T-helper 1 cell treated with Interleukin-12 subunit alpha and Interleukin-12 subunit beta and Interleukin-4 antibody, amounts not matched to agents 30 μg/mL and 1 μg/mL, for 36 hours (primary cell): Measurements from ENCODE around the gene NBPF3.
"Not testable (repeated sequence)": the region's sequence is repeated elsewhere in the genome, so short reads cannot be mapped to it uniquely, and the experiment has no call there.

Source experiments
- H3K27ac Mint-ChIP-seq: one replicate; pipeline ENCODE4 v1.8.0; 2021; ENCODE audit warnings: mild to moderate bottlenecking, mixed read lengths
- H3K27me3 Mint-ChIP-seq: one replicate; pipeline ENCODE4 v1.8.0; 2021; ENCODE audit warnings: low read depth, mixed read lengths
- H3K36me3 Mint-ChIP-seq: one replicate; pipeline ENCODE4 v1.8.0; 2021; ENCODE audit warnings: low read depth, mixed read lengths
- H3K4me1 Mint-ChIP-seq: one replicate; pipeline ENCODE4 v1.8.0; 2021; ENCODE audit warnings: low read depth, mixed read lengths
- H3K4me3 Mint-ChIP-seq: one replicate; pipeline ENCODE4 v1.8.0; 2021; ENCODE audit warnings: mild to moderate bottlenecking, moderate library complexity, mixed read lengths
- H3K9me3 Mint-ChIP-seq: one replicate; pipeline ENCODE4 v1.8.0; 2021; ENCODE audit warnings: mixed read lengths

The NBPF3 gene, protein sequence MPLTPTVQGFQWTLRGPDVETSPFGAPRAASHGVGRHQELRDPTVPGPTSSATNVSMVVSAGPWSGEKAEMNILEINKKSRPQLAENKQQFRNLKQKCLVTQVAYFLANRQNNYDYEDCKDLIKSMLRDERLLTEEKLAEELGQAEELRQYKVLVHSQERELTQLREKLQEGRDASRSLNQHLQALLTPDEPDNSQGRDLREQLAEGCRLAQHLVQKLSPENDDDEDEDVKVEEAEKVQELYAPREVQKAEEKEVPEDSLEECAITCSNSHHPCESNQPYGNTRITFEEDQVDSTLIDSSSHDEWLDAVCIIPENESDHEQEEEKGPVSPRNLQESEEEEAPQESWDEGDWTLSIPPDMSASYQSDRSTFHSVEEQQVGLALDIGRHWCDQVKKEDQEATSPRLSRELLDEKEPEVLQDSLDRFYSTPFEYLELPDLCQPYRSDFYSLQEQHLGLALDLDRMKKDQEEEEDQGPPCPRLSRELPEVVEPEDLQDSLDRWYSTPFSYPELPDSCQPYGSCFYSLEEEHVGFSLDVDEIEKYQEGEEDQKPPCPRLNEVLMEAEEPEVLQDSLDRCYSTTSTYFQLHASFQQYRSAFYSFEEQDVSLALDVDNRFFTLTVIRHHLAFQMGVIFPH

DNA sequence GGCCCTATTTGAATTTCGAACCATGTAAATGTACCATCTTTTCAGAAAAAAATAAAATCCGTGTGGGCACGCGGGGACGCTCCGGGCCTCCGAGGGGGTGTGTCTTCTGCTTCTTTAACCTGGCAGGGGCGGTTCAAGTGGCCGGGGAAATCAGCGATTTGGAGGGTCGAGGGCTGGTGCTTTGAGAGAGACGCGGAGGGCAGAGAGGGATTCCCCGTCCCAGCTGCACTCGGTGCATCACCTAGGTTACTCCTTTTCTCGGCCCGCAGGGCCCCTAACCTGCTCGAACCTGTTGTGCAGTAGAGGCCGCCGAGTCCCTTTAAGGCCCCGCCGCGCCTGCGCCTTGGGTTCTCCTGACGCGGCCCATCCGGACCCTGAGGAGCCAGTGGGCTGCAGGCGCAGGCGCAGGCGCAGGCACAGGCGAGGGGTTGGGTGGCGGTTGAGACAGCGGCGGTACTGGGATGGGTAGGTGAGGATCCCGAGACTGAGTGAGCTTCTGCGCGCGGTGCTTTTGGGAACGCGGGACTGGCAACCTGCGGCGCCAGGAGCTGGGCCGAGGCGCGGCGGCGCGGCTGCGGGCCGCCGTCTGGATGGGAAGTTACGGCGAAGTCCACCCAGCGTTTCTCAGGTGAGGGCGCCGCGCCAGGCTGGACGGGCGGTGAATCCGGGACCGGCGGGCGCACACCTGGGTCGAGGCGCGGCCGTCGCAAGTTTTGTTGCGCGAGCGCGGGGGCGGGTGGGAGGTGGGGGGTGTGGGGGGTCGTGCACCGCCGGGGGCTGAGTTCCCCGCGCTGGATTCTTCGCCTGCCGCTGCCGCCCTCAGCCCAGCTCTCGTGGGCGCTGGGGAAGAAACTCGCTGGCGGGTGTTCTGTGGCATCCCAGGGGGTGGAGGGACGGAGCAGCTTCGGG is at the start of gene NBPF3:
TSS of gene NBPF3 (plus strand) at position 417 of the 909 bp plus-strand sequence. CDS start 4,950 bp downstream, outside the sequence.
- Mint-ChIP-seq H3K27me3 (peaks cover 43% of the 10 kb centered on the region), H3K4me1 (peaks cover 14% of the 10 kb centered on the region), H3K36me3 (no peaks in the 10 kb centered on the region), H3K4me3 (peak within 1 kb of the TSS; percentile 91), H3K27ac (peak within 1 kb of the TSS; percentile 82), H3K9me3 (no peaks in the 10 kb centered on the region)

GRCh38 chr1:21391497-21391896 is 48.4 kb upstream of the NBPF3 start:
- no peak overlapping the region for H3K4me3 Mint-ChIP-seq
- no peaks in the 10 kb centered on the region for H3K4me1 Mint-ChIP-seq
- no peaks in the 10 kb centered on the region for H3K9me3 Mint-ChIP-seq
- no peak overlapping the region for H3K27ac Mint-ChIP-seq
- no peaks in the 10 kb centered on the region for H3K36me3 Mint-ChIP-seq
- peaks cover 4% of the 10 kb centered on the region for H3K27me3 Mint-ChIP-seq

GRCh38 chr1:21392587-21393263 is 47.2 kb upstream of the NBPF3 start:
- H3K4me1 Mint-ChIP-seq = no peaks in the 10 kb centered on the region

GRCh38 chr1:21396516-21396915 is 43.4 kb upstream of the NBPF3 start:
- Mint-ChIP-seq H3K27me3 (peaks cover 27% of the 10 kb centered on the region), H3K27ac (no peak overlapping the region), H3K36me3 (no peaks in the 10 kb centered on the region), H3K4me1 (no peaks in the 10 kb centered on the region), H3K4me3 (no peak overlapping the region), H3K9me3 (no peaks in the 10 kb centered on the region)

More at GRCh38 chr1:21392587-21393263, 47.2 kb upstream of the NBPF3 start:
- no peaks in the 10 kb centered on the region for H3K36me3 Mint-ChIP-seq
- peaks cover 4% of the 10 kb centered on the region for H3K27me3 Mint-ChIP-seq
- no peaks in the 10 kb centered on the region for H3K9me3 Mint-ChIP-seq
- no peak overlapping the region for H3K27ac Mint-ChIP-seq
- no peak overlapping the region for H3K4me3 Mint-ChIP-seq

DNA sequence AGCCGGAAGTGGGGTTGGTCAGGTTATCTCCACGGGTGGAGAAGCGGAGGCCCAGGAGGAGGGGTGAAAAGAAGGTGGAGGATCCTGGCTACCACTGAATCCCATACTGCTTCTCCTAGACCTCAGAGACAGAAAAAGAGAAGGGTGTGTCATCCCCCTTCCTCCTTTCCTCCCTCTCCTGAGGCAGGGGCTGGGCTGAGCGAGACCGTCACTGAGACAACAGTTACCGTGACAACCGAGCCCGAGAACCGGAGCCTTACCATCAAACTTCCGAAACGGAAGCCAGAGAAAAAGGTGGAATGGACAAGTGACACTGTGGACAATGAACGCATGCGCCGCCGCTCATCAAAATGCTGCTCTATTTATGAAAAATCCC is 42.1 kb upstream of the NBPF3 start:
- H3K36me3 Mint-ChIP-seq = no peaks in the 10 kb centered on the region
- no peaks in the 10 kb centered on the region for H3K9me3 Mint-ChIP-seq
- H3K27ac Mint-ChIP-seq = no peak overlapping the region
- peak overlapping the region; percentile 53 for H3K4me3 Mint-ChIP-seq
- H3K4me1 Mint-ChIP-seq = no peaks in the 10 kb centered on the region
- peaks cover 32% of the 10 kb centered on the region for H3K27me3 Mint-ChIP-seq

DNA sequence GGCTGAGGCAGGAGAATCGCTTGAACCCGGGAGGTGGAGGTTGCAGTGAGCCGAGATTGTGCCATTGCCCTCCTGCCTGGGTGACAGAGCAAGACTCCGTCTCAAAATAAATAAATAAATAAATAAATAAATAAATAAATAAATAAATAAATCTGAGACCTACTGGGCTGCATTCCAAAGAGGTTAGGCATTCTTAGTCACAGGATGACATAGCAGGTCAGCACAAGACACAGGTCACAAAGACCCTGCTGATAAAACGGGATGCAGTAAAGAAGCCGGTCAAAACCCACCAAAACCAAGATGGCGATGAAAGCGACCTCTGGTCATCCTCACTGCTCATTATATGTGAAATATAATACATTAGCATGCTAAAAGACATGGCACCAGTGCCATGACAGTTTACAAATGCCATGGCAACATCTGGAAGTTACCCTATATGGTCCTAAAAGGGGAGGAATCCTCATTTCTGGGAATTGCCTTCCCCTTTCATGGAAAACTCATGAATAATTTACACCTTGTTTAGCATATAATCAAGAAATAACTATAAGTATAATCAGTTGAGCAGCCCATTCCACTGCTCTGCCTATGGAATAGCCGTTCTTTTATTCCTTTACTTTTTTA is 38.1 kb upstream of the NBPF3 start:
- H3K27ac Mint-ChIP-seq, H3K4me3 Mint-ChIP-seq, H3K4me1 Mint-ChIP-seq, H3K36me3 Mint-ChIP-seq, H3K9me3 Mint-ChIP-seq: not testable (repeated sequence)
- H3K27me3 Mint-ChIP-seq = peaks cover 29% of the 10 kb centered on the region

DNA sequence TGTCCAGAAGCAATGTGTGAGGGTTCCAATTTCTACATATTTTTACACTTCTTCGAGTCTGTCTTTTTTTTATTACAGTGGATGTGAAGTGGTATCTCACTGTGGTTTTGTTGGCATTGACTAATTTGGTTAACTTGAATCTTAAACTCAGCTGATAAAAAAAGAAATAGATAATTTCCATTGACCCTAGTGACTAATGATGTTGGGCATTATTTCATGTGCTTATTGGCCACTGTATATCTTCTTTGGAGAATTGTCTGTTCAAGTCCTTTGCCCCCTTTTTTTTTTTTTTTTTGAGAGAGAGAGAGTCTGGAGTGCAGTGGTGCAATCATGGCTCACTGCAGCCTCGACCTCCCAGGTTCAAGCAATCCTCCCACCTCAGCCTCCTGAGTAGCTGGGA is 33.3 kb upstream of the NBPF3 start:
- Mint-ChIP-seq H3K36me3 (no peaks in the 10 kb centered on the region), H3K4me1 (no peaks in the 10 kb centered on the region), H3K4me3 (no peak overlapping the region), H3K27me3 (peaks cover 31% of the 10 kb centered on the region), H3K27ac (no peak overlapping the region), H3K9me3 (no peaks in the 10 kb centered on the region)

DNA sequence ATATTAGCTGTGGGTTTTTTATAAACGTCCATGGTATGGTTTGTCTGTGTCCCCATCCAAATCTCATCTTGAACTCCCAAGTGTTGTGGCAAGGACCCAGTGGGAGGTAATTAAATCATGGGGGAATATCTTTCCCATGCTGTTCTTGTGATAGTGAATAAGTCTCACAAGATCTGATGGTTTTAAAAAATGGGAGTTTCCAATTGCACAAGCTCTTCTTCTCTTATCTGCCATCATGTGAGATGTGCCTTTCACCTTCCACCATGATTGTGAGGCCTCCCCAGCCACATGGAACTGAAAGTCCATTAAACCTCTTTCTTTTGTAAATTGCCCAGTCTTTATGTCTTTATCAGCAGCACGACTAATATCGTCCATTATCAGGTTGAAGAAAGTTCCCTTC is 30.0 kb upstream of the NBPF3 start:
- H3K27ac Mint-ChIP-seq, H3K36me3 Mint-ChIP-seq, H3K4me1 Mint-ChIP-seq, H3K4me3 Mint-ChIP-seq, H3K9me3 Mint-ChIP-seq: not testable (repeated sequence)
- peaks cover 32% of the 10 kb centered on the region for H3K27me3 Mint-ChIP-seq

DNA sequence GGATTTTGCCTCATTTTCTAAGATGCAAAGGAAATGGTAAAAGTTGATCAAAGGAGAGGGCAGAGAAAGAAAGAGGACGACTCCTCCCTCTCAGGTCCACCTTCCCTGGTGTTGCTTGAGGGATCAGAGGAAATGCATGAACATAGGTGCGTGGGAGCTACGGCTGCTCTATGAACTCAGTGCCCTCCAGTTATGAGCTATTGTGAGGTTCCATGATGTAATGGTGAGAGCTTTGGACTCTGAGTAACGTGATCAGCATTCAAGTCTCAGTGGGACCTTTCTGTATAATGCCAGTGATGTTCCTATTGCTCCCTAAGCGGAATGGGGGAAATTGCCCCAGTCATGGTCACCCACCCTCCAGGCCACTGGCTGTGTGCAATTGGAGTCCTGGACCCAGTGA is 25.9 kb upstream of the NBPF3 start:
- H3K4me3 Mint-ChIP-seq = no peak overlapping the region
- peaks cover 43% of the 10 kb centered on the region for H3K27me3 Mint-ChIP-seq
- H3K27ac Mint-ChIP-seq = no peak overlapping the region
- no peaks in the 10 kb centered on the region for H3K4me1 Mint-ChIP-seq
- no peaks in the 10 kb centered on the region for H3K36me3 Mint-ChIP-seq
- H3K9me3 Mint-ChIP-seq = no peaks in the 10 kb centered on the region

GRCh38 chr1:21420378-21420777 is 19.6 kb upstream of the NBPF3 start:
- not testable (repeated sequence) for H3K4me3 Mint-ChIP-seq, H3K9me3 Mint-ChIP-seq, H3K4me1 Mint-ChIP-seq, H3K27ac Mint-ChIP-seq, H3K36me3 Mint-ChIP-seq
- H3K27me3 Mint-ChIP-seq = peaks cover 52% of the 10 kb centered on the region

- H3K27me3 Mint-ChIP-seq = peaks cover 51% of the 10 kb centered on the region
- not testable (repeated sequence) for H3K9me3 Mint-ChIP-seq, H3K27ac Mint-ChIP-seq, H3K4me3 Mint-ChIP-seq, H3K36me3 Mint-ChIP-seq, H3K4me1 Mint-ChIP-seq
These were observed 18.6 kb upstream of the NBPF3 start for GRCh38 chr1:21421307-21421706.

DNA sequence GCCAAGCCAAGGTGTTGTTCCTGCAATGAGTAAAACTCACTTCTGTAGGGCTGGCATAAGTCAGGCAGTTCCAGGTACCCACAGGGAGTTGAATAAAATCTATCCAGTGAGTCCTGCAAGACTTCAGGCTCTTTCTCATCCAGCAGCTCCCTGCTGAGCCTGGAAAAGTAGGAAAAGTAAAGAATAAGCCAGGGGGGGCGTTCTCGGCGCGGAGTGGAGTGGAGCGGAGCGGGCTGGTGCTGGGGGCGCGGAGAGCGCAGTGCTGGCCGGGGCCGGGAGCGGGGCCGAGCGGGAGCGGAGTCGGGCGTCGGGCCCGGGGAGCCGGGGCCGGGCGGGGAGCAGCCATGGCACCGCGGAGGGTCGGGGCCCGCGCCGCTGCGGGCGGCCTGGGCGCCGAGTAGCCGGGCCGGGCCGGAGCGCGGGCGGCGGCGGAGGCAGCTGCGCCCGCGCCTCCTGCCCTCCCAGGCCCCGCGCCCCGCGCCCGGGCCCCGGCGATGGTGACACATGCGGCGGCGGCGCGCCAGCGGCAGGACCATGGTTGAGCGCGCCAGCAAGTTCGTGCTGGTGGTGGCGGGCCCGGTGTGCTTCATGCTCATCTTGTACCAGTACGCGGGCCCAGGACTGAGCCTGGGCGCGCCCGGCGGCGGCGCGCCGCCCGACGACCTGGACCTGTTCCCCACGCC is 12.0 kb upstream of the NBPF3 start:
- not testable (repeated sequence) for H3K4me3 Mint-ChIP-seq, H3K36me3 Mint-ChIP-seq, H3K27ac Mint-ChIP-seq, H3K4me1 Mint-ChIP-seq, H3K9me3 Mint-ChIP-seq
- peaks cover 25% of the 10 kb centered on the region for H3K27me3 Mint-ChIP-seq

- H3K4me1 Mint-ChIP-seq, H3K36me3 Mint-ChIP-seq, H3K4me3 Mint-ChIP-seq, H3K27ac Mint-ChIP-seq, H3K9me3 Mint-ChIP-seq: not testable (repeated sequence)
- H3K27me3 Mint-ChIP-seq = peaks cover 27% of the 10 kb centered on the region
These were observed 11.4 kb upstream of the NBPF3 start for GRCh38 chr1:21428481-21429073.
